ENCODE results near the gene CNNM2.
"Not testable (repeated sequence)": the region's sequence is repeated elsewhere in the genome, so short reads cannot be mapped to it uniquely, and the experiment has no call there.

CNNM2 gene

DNA sequence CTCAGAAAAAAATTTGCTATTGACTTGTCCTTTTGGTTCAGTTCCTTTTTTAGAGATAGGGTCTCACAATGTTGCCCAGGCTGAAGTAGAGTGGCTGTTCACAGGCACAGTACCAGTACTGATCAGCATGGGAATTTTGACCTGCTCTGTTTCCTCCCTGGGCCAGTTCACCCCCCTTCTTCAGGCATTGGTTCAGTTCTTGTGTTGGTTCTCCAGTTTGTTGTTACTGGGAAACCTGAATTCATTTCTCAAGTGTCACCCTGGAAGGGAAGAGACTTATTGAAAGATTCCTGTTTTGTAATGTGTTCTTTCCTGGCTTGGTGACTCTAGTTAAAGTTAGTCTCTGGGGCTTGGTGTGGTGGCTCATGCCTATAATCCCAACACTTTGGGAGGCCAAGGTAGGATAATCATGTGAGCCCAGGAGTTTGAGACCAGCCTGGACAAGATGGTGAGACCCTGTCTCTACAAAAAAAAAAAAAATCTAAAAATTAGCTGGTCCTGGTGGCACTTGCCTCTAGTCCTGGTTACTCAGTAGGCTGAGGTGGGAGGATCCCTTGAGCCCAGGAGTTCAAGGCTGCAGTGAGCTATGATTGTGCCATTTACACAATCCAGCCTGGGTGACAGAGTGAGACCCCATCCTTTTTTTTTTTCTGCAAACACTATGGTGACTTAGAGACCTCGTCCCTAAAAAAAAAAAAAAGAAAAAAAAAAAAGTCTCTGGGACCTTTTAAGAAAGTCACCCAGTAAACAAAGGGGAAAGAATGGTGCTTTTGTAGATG is 52.7 kb downstream of the CNNM2 start:
- no peak for DNase-seq

GRCh38 chr10:102975483-102976379 is 57.6 kb downstream of the CNNM2 start:
- no peak for DNase-seq

DNA sequence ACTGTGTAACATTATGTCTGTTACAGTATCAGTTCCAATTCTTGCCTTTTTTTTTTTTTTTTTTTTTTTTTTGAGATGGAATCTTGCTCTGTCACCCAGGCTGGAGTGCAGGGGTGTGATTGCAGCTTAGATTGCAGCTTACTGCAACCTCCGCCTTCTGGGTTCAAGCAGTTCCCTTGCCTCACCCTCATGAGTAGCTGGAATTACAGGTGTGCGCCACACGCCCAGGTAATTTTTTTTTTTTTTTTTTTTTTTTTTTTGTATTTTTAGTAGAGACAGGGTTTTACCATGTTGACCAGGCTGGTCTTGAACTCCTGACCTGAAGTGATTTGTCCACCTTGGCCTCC is 58.3 kb downstream of the CNNM2 start:
- DNase-seq = not testable (repeated sequence)

GRCh38 chr10:102982296-102982695 is 64.2 kb downstream of the CNNM2 start:
- no peak for DNase-seq

DNA sequence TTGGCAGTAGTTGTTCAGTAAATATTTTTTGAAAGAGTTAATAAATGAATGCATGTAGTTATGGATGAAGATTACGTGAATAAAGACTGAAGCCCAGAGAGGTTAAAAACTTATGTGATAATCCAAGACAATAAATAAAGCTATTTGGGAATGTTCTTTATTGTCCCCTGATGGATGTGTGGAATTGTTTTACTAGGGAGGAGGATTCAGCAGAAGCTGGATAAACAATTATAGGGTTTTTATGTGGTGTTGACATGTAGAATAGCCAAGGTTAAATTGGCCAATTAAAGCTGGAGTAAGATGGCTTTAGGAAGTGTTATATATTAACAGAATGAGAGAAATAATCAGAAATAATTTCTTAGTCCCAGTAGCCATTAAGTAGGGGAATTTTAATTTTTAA is 66.0 kb downstream of the CNNM2 start:
- no peak for DNase-seq

DNA sequence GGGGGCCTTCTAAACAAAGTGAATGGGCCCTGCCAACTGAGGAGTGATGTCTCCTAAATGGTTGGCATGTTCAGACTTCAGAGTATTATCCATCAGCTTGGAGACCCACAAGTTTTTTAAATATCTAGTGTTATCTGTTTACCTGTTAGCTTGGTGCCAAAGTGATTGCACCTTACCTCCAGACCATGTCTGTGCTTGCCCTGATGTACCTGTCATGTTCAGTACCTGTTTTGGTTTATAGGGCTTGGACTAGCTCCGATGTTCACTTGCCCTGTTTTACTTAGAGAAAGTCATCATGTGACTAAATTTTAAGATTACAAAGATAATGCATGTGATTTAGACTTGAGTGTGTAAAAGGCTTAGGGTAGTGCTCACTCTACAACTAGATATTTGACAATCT is 67.7 kb downstream of the CNNM2 start:
- DNase-seq = no peak

GRCh38 chr10:102988404-102989314 is 70.6 kb downstream of the CNNM2 start:
- no peak for DNase-seq

GRCh38 chr10:102994531-102995295 is 76.6 kb downstream of the CNNM2 start:
- DNase-seq = no peak

DNA sequence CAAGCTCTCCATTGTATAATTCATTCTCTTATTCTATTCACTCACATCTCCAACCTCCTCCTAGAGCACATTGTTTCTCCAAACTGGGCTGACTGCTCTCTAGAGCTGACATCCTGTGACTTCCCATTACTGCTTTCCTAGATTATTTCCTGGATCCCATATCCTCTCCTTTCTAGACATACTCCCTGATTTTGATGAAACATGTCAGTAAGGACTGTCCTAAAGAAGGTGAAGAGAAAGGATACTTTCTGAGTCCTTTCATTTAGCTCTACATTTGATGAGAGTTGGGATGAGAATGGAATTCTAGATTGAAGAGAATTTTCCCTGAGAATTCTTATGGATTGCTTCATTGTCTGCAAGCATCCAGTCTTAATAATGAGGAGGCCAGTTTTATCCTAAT is 78.8 kb downstream of the CNNM2 start:
- no peak for DNase-seq

DNA sequence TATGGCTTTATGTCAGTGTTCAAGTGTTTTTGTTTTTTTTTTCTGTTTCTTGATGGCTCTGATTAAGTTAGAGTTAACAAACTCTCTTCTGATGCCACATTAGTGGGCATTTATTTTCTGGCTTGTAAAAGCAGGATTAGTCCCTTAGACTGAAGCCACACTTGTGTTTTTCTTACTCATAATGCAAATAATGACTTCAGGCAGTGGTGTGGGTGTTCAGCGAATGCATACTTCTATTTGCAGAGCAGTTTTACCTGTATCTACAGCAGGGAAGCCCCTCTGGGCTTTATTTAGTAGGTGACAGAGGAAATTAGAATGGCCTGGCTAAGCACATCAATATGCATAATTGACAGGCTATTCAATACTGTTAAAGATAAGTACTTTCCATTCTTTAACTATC is 79.9 kb downstream of the CNNM2 start:
- DNase-seq = no peak

GRCh38 chr10:102998399-102998907 is 80.4 kb downstream of the CNNM2 start:
- no peak for DNase-seq

- not testable (repeated sequence) for DNase-seq
These were observed 82.0 kb downstream of the CNNM2 start for GRCh38 chr10:103000050-103000449.

DNA sequence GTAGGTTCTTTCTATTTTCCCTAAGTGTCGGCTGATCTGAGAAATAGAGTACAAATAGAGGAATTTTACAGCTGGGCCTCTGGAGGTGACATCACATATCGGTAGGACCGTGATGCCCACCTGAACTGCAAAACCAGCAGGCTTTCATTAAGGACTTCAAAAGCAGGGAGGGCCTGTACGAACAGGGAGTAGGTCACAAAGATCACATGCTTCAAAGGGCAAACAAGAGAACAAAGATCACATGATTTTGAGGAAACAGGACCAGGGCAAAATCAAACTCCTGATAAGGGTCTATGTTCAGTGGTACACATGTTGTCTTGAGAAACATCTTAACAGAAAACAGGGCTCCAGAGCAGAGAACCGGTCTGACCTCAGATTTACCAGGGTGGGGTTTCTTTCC is 88.9 kb downstream of the CNNM2 start:
- DNase-seq = no peak

DNA sequence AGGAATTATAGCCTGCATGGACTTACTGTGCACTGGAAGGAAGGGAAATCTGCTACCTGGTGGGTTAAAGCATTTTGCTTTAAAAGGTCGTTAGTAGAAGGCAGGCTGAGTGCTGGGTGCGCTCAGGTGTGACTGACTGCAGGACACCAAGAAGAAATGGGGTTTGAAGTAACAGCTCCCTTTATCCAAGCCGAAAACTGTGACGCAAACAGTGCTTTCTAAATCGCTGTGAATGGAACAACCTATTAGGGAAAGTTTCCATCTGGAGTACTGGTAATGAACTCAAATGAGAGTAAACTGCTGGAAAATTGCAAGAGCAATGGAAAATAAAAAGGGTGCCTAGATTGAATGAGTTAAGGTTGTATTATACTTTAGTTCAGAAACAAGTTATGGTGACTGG is 95.3 kb downstream of the CNNM2 start:
- DNase-seq = no peak

- DNase-seq = no peak
These were observed 101.3 kb downstream of the CNNM2 start for GRCh38 chr10:103019425-103019824.

GRCh38 chr10:103021150-103021899 is 103.2 kb downstream of the CNNM2 start:
- DNase-seq = no peak

DNA sequence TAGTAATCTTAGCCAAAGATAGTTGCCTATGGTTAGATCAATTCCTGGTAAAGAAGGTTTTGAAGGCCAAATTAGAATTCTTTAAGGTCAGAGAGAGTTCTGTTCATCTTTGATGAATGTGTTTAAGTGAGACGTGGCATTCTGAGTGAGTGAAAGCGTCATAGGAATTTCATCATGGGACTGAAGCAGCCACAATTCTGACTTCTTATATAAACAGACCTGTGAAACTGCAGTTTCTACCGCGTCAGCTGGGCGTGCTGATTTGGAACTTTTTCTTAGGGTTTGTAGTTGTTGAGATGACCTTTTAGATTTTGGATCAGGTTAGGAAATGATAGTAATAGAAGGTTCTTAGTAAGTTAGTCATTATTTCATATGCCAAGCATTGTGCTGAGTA is 103.8 kb downstream of the CNNM2 start:
- DNase-seq = no peak

DNA sequence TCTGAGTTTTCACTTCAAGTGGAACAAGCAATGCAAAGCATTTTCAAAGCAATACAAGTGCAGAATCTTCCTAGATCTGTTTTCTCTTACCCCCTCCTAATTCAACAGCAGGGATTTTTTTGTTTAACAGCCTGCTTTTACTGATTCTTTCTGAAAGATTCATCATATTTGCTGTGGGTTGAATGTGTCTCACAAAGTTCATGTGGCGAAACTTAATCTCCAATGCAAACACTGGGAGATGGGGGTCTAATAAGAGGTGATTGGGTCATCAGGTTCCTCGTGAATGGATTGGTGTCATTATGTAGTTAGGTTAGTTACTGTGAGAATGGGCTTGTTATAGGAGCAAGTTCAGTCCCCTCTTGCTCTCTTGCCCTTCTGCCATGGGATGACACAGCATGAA is 107.6 kb downstream of the CNNM2 start:
- DNase-seq = no peak

- no peak for DNase-seq
These were observed 120.5 kb downstream of the CNNM2 start for GRCh38 chr10:103038570-103038969.

- DNase-seq = no peak
These were observed 122.3 kb downstream of the CNNM2 start for GRCh38 chr10:103040418-103040817.

DNA sequence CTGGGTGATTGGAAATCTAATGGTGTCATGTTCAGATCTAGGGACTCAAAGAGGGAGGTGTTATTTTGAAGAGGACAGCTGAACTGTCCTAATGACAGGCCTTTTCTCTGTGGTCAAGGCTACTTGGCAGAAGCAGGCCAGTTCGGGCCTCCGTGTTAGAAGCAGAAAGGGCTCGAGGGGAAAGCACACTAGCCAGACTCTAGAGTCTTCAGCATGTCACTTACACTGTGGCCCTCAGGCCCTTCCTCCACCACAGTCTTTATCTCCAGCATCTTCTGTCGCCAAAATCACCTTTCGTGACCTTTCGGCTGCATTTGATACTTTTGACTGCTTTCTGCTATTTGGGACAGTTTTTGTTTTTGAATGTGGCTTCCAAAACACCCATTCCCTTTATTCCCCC is 123.3 kb downstream of the CNNM2 start:
- DNase-seq = no peak
